Cardiac muscle cell (in vitro differentiated cells and primary cell): ENCODE data around the gene HM13. TPM values are rescaled to one million over a fixed set of nuclear protein-coding genes. Genes with fewer than 3 reads are reported as not detected.

ENCODE experiments used
- DNase-seq, 2 donors: peaks; one replicate each; pipeline versions ENCODE4 v3.0.0 to v3.0.0-alpha.2; 2010 to 2017; ENCODE audit warnings: low read depth in 1 of 2, low spot score in 1 of 2
- H3K27ac ChIP-seq: fragments of 200-600 bp; sonication (generic); 2 replicates; pipeline ENCODE4 v1.5.1; 2016
- H3K27me3 ChIP-seq: fragments of 200-600 bp; sonication (generic); 2 replicates; pipeline ENCODE4 v1.6.0; 2016; ENCODE audit warnings: control low read depth
- H3K36me3 ChIP-seq: fragments of 200-600 bp; sonication (generic); 2 replicates; pipeline ENCODE4 v1.5.1; 2016; ENCODE audit warnings: control low read depth
- H3K4me1 ChIP-seq: fragments of 200-600 bp; sonication (generic); 2 replicates; pipeline ENCODE4 v1.8.1; 2017; ENCODE audit warnings: low read depth, mild to moderate bottlenecking, mixed run types
- H3K4me3 ChIP-seq: fragments of 200-600 bp; sonication (generic); 2 replicates; pipeline ENCODE4 v1.5.1; 2016; ENCODE audit warnings: mild to moderate bottlenecking
- H3K9me3 ChIP-seq: fragments of 200-600 bp; sonication (generic); 2 replicates; pipeline ENCODE4 v1.5.1; 2017; ENCODE audit warnings: low read depth, mild to moderate bottlenecking, control low read depth
- CTCF ChIP-seq: IDR thresholded peaks from 2 replicates; pipeline ENCODE4 v1.5.1; 2012; ENCODE audit warnings: low read depth, mild to moderate bottlenecking, low read length
- polyA plus RNA-seq: library from polyadenylated mRNA; unstranded; fragments of >200 nt; fragmentation: Nextera tagmentation; extraction: Ambion mirVana; gene quantifications from 2 replicates; pipeline ENCODE4 v1.2.1, GENCODE V29; 2016
- total RNA-seq: library from RNA; depleted of rRNA; stranded (reverse); fragments of >200 nt; gene quantifications from 2 replicates; pipeline ENCODE4 v1.2.3, GENCODE V29; 2016

The HM13 gene
- total and polyA plus RNA-seq, 2 experiments from 2014 or later = 49.8 to 170 TPM

- H3K4me1 ChIP-seq = no peaks in the 10 kb centered on the region
- no peak for DNase-seq
- no peaks in the 10 kb centered on the region for H3K9me3 ChIP-seq
- no peaks in the 10 kb centered on the region for H3K27me3 ChIP-seq
- no peak for TF ChIP-seq CTCF
- no peak overlapping the region for H3K27ac ChIP-seq
- peaks cover 19% of the 10 kb centered on the region for H3K36me3 ChIP-seq
- no peak overlapping the region for H3K4me3 ChIP-seq
Measured at GRCh38 chr20:31555203-31555775, 41.0 kb downstream of the HM13 start.

- H3K4me1 ChIP-seq = no peaks in the 10 kb centered on the region
- DNase-seq = no peak
- peak overlapping the region; percentile 59 for H3K27ac ChIP-seq
- no peak for TF ChIP-seq CTCF
- no peak overlapping the region for H3K4me3 ChIP-seq
- no peaks in the 10 kb centered on the region for H3K27me3 ChIP-seq
- peaks cover 24% of the 10 kb centered on the region for H3K36me3 ChIP-seq
- no peaks in the 10 kb centered on the region for H3K9me3 ChIP-seq
Measured at GRCh38 chr20:31559704-31560093, 45.5 kb downstream of the HM13 start.

- peaks cover 19% of the 10 kb centered on the region for H3K36me3 ChIP-seq
- peak overlapping the region; percentile 59 for H3K27ac ChIP-seq
- DNase-seq = peak; percentile 56 to 92
- H3K4me3 ChIP-seq = no peak overlapping the region
- H3K9me3 ChIP-seq = no peaks in the 10 kb centered on the region
- no peaks in the 10 kb centered on the region for H3K27me3 ChIP-seq
- H3K4me1 ChIP-seq = no peaks in the 10 kb centered on the region
- peak; percentile 96 for TF ChIP-seq CTCF
Measured at GRCh38 chr20:31560094-31560745, 46.0 kb downstream of the HM13 start.

GRCh38 chr20:31560746-31561598, 46.7 kb downstream of the HM13 start:
- Histone ChIP-seq H3K36me3 (peaks cover 17% of the 10 kb centered on the region), H3K9me3 (no peaks in the 10 kb centered on the region), H3K27ac (peak overlapping the region; percentile 32), H3K4me3 (no peak overlapping the region), H3K4me1 (no peaks in the 10 kb centered on the region), H3K27me3 (no peaks in the 10 kb centered on the region)
- TF ChIP-seq CTCF = no peak
- DNase-seq = peak in 1 of 2 donors; percentile 90

- Histone ChIP-seq H3K27me3 (no peaks in the 10 kb centered on the region), H3K36me3 (peaks cover 17% of the 10 kb centered on the region), H3K27ac (peak overlapping the region; percentile 0), H3K4me3 (no peak overlapping the region), H3K4me1 (no peaks in the 10 kb centered on the region), H3K9me3 (no peaks in the 10 kb centered on the region)
- no peak for TF ChIP-seq CTCF
- no peak for DNase-seq
Measured at GRCh38 chr20:31562241-31562640, 48.0 kb downstream of the HM13 start.
